Right lobe of liver (tissue), 6 donors: ENCODE results near the gene FIZ1. TPM values are rescaled to one million over a fixed set of nuclear protein-coding genes. Genes with fewer than 3 reads are reported as not detected.
"Not testable (repeated sequence)": the region's sequence is repeated elsewhere in the genome, so short reads cannot be mapped to it uniquely, and the experiment has no call there.

ENCODE experiments used
- ATAC-seq, 4 donors: fragments of 200-7000 bp; cut with Tn5 transposase; one replicate each; pipeline ENCODE4 v1.9.1; 2020; ENCODE audit warnings: mild to moderate bottlenecking in 4 of 4, moderate library complexity in 4 of 4
- DNase-seq, 3 donors: peaks; one replicate each; pipeline ENCODE4 v3.0.0-alpha.2; 2020
- H3K27ac ChIP-seq, 3 donors: fragments of 200-600 bp; one replicate each; pipeline ENCODE4 v1.8.0; 2022
- H3K27me3 ChIP-seq, 2 donors: fragments of 200-600 bp; one replicate each; pipeline ENCODE4 v1.8.0; 2022
- H3K36me3 ChIP-seq, 4 donors: fragments of 200-600 bp; sonication (generic) in 1 of 4; one replicate each; pipeline versions ENCODE4 v1.5.1 to v1.8.0; 2017 to 2022; ENCODE audit warnings: control low read depth in 1 of 4
- H3K4me1 ChIP-seq, 4 donors: fragments of 200-600 bp; sonication (generic) in 1 of 4; one replicate each; pipeline versions ENCODE4 v1.5.1 to v1.8.0; 2017 to 2022; ENCODE audit warnings: control low read depth in 1 of 4
- H3K4me3 ChIP-seq, 3 donors: fragments of 200-600 bp; one replicate each; pipeline ENCODE4 v1.8.0; 2022
- H3K9me3 ChIP-seq, 4 donors: fragments of 200-600 bp; sonication (generic) in 1 of 4; one replicate each; pipeline versions ENCODE4 v1.5.1 to v1.8.0; 2017 to 2022; ENCODE audit warnings: control low read depth in 1 of 4
- POLR2A ChIP-seq: fragments of 450-650 bp; IDR thresholded peaks from one replicate; pipeline ENCODE4 v1.6.1; 2017; ENCODE audit warnings: antibody characterized with exemption, mild to moderate bottlenecking
- WGBS: methylation state at CpG from one replicate; pipeline ENCODE4 v1.1.6; 2018; ENCODE audit warnings: low coverage, low lambda C conversion rate; ENCODE audit not compliant: insufficient coverage; ENCODE audit errors: missing lambda C conversion rate; 5-methylcytosine and 5-hydroxymethylcytosine counted together
- intact Hi-C, 2 donors: fragments of 100-400 bp; cut with DNase I; formaldehyde crosslinking; loops; one replicate each; pipeline versions ENCODE4 v1.11.2 to v1.14.1; 2022
- total RNA-seq, 6 experiments: library from RNA; depleted of rRNA in 2 of 6; stranded (reverse); fragments of >200 nt in 2 of 6; fragmentation: NEBNext Ultra II Directional in 3 of 6; extraction: Animal tissue kit (Norgen Biotek cat#: 25700) in 3 of 6; gene quantifications; one replicate each; pipeline versions ENCODE4 v1.1.0 to v1.2.4, GENCODE V29; 2016 to 2023
- TF ChIP-seq, protein P1 (sequence below), 4 donors: fragments of 200-600 bp in 3 of 4; fragments of 450-650 bp in 1 of 4; IDR thresholded peaks; one replicate each; pipeline versions ENCODE4 v1.5.1 to v1.8.0; 2016 to 2022; ENCODE audit warnings: antibody characterized with exemption in 4 of 4, mild to moderate bottlenecking in 2 of 4
- donor health status: DM: no; HTN: yes; CAD: no.
- donor health status: DM: no; HTN: no; CAD: no.
- donor health status: DM: no; HTN: no; CAD: no.
- donor health status: DM: no; HTN: yes; CAD: no.
- donor health status: DM: no; HTN: yes; CAD: no.

FIZ1 gene
- total RNA-seq, 6 experiments from 2014 or later = 3.0 to 13.1 (median 5.1) TPM

DNA sequence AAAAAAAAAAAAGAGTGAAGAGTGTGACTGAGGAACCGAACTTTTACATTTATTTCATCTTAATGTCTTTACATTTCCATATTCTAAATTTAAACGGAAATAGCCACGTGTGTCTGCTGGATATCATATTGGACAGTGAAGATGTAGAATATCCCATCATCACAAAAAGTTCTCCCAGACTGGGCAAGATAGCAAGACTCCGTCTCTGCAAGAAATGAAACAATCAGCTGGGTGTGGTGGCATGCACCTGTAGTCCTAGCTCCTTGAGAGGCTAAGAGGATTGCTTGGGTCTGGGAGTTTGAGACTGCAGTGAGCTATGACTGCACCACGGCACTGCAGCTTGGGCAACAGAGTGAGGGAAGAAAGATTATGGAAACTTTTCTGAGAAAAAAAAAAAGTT is 22.6 kb downstream of the FIZ1 start:
- no peak overlapping the region for H3K27ac ChIP-seq
- no peaks in the 10 kb centered on the region for H3K27me3 ChIP-seq
- peaks cover 0 to 9% (median 0%) of the 10 kb centered on the region in 4 donors for H3K4me1 ChIP-seq
- intact Hi-C loops = no loop called here
- TF ChIP-seq POLR2A = no peak
- TF ChIP-seq, protein P1, sequence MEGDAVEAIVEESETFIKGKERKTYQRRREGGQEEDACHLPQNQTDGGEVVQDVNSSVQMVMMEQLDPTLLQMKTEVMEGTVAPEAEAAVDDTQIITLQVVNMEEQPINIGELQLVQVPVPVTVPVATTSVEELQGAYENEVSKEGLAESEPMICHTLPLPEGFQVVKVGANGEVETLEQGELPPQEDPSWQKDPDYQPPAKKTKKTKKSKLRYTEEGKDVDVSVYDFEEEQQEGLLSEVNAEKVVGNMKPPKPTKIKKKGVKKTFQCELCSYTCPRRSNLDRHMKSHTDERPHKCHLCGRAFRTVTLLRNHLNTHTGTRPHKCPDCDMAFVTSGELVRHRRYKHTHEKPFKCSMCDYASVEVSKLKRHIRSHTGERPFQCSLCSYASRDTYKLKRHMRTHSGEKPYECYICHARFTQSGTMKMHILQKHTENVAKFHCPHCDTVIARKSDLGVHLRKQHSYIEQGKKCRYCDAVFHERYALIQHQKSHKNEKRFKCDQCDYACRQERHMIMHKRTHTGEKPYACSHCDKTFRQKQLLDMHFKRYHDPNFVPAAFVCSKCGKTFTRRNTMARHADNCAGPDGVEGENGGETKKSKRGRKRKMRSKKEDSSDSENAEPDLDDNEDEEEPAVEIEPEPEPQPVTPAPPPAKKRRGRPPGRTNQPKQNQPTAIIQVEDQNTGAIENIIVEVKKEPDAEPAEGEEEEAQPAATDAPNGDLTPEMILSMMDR (IDR thresholded peaks at IDR 0.05) = no peak
- H3K4me3 ChIP-seq = no peak overlapping the region
- H3K9me3 ChIP-seq = no peaks in the 10 kb centered on the region
- DNase-seq (no peak), ATAC-seq (no peak)
- H3K36me3 ChIP-seq = no peaks in the 10 kb centered on the region
- 83% methylated on average over 5 of the region's 5 CpGs for WGBS

DNA sequence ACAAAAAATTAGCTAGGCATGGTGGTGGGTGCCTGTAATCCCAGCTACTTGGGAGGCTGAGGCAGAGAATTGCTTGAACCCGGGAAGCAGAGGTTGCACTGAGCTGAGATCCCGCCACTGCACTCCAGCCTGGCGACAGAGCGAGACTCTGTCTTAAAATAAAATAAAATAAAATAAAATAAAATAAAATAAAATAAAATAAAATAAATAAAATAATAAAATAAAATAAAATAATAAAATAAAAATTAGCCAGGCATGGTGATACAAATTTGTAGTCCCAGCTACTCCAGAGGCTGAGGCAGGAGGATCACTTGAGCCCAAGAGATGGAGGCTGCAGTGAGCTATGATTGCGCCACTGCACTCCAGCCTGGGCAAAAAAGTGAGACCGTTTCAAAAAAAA is 25.4 kb downstream of the FIZ1 start:
- H3K27me3 ChIP-seq, ATAC-seq, DNase-seq, H3K36me3 ChIP-seq, H3K4me1 ChIP-seq, H3K4me3 ChIP-seq, H3K27ac ChIP-seq, intact Hi-C loops, H3K9me3 ChIP-seq: not testable (repeated sequence)
- 79% methylated on average over 6 of the region's 6 CpGs for WGBS

DNA sequence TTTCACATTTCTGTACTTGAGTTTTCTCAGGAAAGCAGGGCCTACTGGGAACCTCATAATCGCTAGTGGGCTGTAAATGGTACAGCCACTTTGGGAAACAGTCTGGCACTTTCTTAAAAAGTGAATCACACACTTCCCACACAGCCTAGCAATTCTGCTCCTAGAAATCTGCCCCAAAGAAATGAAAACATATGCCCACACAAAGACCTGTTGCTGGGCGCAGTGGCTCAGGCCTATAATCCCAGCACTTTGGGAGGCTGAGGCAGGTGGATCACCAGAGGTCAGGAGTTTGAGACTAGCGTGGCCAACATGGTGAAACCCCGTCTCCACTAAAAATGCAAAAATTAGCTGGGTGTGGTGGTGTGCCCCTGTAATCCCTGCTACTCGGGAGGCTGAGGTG is 29.8 kb downstream of the FIZ1 start:
- intact Hi-C loops, DNase-seq: not testable (repeated sequence)

DNA sequence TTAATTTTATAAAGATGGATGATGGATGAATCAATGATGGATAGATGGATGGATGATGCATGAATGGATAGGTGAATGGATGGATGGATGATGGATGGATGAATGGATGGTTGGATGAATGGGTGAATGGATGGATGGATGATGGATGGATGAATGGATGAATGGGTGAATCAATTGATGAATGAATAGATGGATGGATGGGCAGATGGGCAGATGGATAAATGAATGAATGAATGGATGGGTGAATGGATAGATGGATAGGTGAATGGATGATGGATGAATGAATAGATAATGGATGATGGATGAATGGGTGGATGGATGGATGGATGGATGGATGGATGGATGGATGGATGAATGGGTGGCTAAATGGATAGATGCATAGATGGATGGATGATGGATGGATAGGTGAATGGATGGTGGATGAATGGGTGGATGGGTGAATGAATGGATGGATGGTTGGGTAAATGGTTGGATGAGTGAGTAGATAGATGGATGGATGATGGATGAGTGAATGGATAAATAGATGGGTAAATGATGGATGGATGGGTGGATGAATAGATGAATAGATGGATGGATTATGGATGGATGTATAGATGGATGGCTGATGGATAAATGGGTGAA is 31.5 kb downstream of the FIZ1 start:
- no peaks in the 10 kb centered on the region for H3K36me3 ChIP-seq
- H3K27me3 ChIP-seq = no peaks in the 10 kb centered on the region
- no peak overlapping the region for H3K27ac ChIP-seq
- DNase-seq (no peak), ATAC-seq (no peak)
- H3K4me1 ChIP-seq = no peaks in the 10 kb centered on the region
- H3K9me3 ChIP-seq = no peaks in the 10 kb centered on the region
- H3K4me3 ChIP-seq = no peak overlapping the region
- intact Hi-C loops = no loop called here
- no peak for TF ChIP-seq POLR2A
- TF ChIP-seq, protein P1 (IDR thresholded peaks at IDR 0.05) = no peak

More for the DNA sequence above, 29.8 kb downstream of the FIZ1 start:
- ATAC-seq, H3K9me3 ChIP-seq, H3K4me3 ChIP-seq, H3K36me3 ChIP-seq, H3K27ac ChIP-seq, H3K27me3 ChIP-seq, H3K4me1 ChIP-seq: not testable (repeated sequence)
- 56% methylated on average over 2 of the region's 5 CpGs for WGBS

DNA sequence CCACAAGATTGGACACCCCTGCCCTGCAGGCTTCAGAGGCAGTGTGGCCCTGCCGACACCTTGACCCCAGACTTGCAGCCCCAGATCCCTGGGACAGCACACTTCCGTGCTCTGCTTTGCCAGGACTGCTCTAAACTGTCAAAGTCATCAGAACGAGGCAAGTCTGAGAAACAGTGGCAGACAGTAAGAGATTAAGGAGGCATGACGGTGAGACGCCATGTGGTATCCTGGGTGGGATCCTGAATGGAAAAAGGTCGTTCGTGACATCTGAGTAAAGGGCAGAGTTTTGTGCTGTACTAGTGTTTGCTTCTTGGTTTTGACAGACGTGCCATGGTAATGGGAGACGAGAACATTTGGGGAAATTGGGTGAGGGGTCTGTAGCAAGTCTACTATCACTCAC is 32.5 kb downstream of the FIZ1 start:
- WGBS = 32% methylated on average over 8 of the region's 9 CpGs
- intact Hi-C loops = no loop called here
- DNase-seq = no peak

More for the DNA sequence above, 32.5 kb downstream of the FIZ1 start:
- Histone ChIP-seq H3K9me3 (no peaks in the 10 kb centered on the region), H3K36me3 (no peaks in the 10 kb centered on the region), H3K27me3 (no peaks in the 10 kb centered on the region), H3K4me3 (no peak overlapping the region), H3K4me1 (no peaks in the 10 kb centered on the region), H3K27ac (no peak overlapping the region)
- no peak for TF ChIP-seq POLR2A
- TF ChIP-seq, protein P1 (IDR thresholded peaks at IDR 0.05) = no peak
- no peak for ATAC-seq
